Measurements from ENCODE around the gene RAB7A. TPM values are rescaled to one million over a fixed set of nuclear protein-coding genes. Genes with fewer than 3 reads are reported as not detected.

RAB7A gene
- total and polyA plus RNA-seq, 2 experiments from 2014 or later: 108 to 269 TPM

- no peaks in the 10 kb centered on the region for H3K4me1 ChIP-seq (ENCODE audit: insufficient read depth)
- H3K4me2 ChIP-seq: no peak overlapping the region
- no peak overlapping the region for H3K27ac ChIP-seq
- no peaks in the 10 kb centered on the region for H4K20me1 ChIP-seq (ENCODE audit: insufficient read depth, poor library complexity, severe bottlenecking)
- H3K79me2 ChIP-seq: no peaks in the 10 kb centered on the region
- no peaks in the 10 kb centered on the region for H3K9me2 ChIP-seq (replicated peaks; ENCODE audit: insufficient read depth)
- no peaks in the 10 kb centered on the region for H3K27me3 ChIP-seq
- no peak overlapping the region for H3K4me3 ChIP-seq
- no peaks in the 10 kb centered on the region for H3K9me3 ChIP-seq (ENCODE audit: low read depth)
- no peaks in the 10 kb centered on the region for H3K36me3 ChIP-seq (replicated peaks; ENCODE audit: insufficient read depth, low read depth)
- no peak for DNase-seq (ENCODE audit: low spot score)
- TF ChIP-seq CTCF (IDR thresholded peaks at IDR 0.05; ENCODE audit: poor library complexity) (no peak), EZH2phosphoT487 (IDR thresholded peaks at IDR 0.05; ENCODE audit: low read depth, severe bottlenecking, unreplicated experiment) (no peak), EZH2 (IDR thresholded peaks at IDR 0.05; ENCODE audit: borderline replicate concordance) (no peak)
- no peak overlapping the region for H2AFZ ChIP-seq
- 96% methylated on average over 5 of the region's 5 CpGs for WGBS (ENCODE audit: low lambda C conversion rate, missing lambda C conversion rate)
These were observed 127.8 kb downstream of the RAB7A start for GRCh38 chr3:128853826-128854225.

GRCh38 chr3:128854475-128854874, 128.5 kb downstream of the RAB7A start:
- H4K20me1 ChIP-seq (ENCODE audit: insufficient read depth, poor library complexity, severe bottlenecking): no peaks in the 10 kb centered on the region
- no peak overlapping the region for H3K4me2 ChIP-seq
- H3K79me2 ChIP-seq: no peaks in the 10 kb centered on the region
- WGBS (ENCODE audit: low lambda C conversion rate, missing lambda C conversion rate): 94% methylated on average over 3 of the region's 3 CpGs
- H3K27me3 ChIP-seq: no peaks in the 10 kb centered on the region
- no peak overlapping the region for H3K4me3 ChIP-seq
- no peak overlapping the region for H2AFZ ChIP-seq
- no peak for TF ChIP-seq CTCF (IDR thresholded peaks at IDR 0.05; ENCODE audit: poor library complexity)
- no peak for TF ChIP-seq EZH2 (IDR thresholded peaks at IDR 0.05; ENCODE audit: borderline replicate concordance)
- no peak for TF ChIP-seq EZH2phosphoT487 (IDR thresholded peaks at IDR 0.05; ENCODE audit: low read depth, severe bottlenecking, unreplicated experiment)
- no peak overlapping the region for H3K27ac ChIP-seq
- no peak for DNase-seq (ENCODE audit: low spot score)
- no peaks in the 10 kb centered on the region for H3K4me1 ChIP-seq (ENCODE audit: insufficient read depth)
- H3K9me3 ChIP-seq (ENCODE audit: low read depth): no peaks in the 10 kb centered on the region
- no peaks in the 10 kb centered on the region for H3K36me3 ChIP-seq (replicated peaks; ENCODE audit: insufficient read depth, low read depth)
- H3K9me2 ChIP-seq (replicated peaks; ENCODE audit: insufficient read depth): no peaks in the 10 kb centered on the region

GRCh38 chr3:128855569-128855968, 129.6 kb downstream of the RAB7A start:
- Histone ChIP-seq H3K9me3 (ENCODE audit: low read depth) (no peaks in the 10 kb centered on the region), H3K27ac (no peak overlapping the region)
- 69% methylated on average over 4 of the region's 4 CpGs for WGBS (ENCODE audit: low lambda C conversion rate, missing lambda C conversion rate)

More at GRCh38 chr3:128855569-128855968, 129.6 kb downstream of the RAB7A start:
- TF ChIP-seq CTCF (IDR thresholded peaks at IDR 0.05; ENCODE audit: poor library complexity) (no peak), EZH2 (IDR thresholded peaks at IDR 0.05; ENCODE audit: borderline replicate concordance) (no peak), EZH2phosphoT487 (IDR thresholded peaks at IDR 0.05; ENCODE audit: low read depth, severe bottlenecking, unreplicated experiment) (no peak)
- Histone ChIP-seq H4K20me1 (ENCODE audit: insufficient read depth, poor library complexity, severe bottlenecking) (no peaks in the 10 kb centered on the region), H3K4me1 (ENCODE audit: insufficient read depth) (no peaks in the 10 kb centered on the region), H2AFZ (no peak overlapping the region), H3K79me2 (no peaks in the 10 kb centered on the region), H3K4me3 (no peak overlapping the region), H3K27me3 (no peaks in the 10 kb centered on the region), H3K36me3 (replicated peaks; ENCODE audit: insufficient read depth, low read depth) (no peaks in the 10 kb centered on the region), H3K4me2 (no peak overlapping the region), H3K9me2 (replicated peaks; ENCODE audit: insufficient read depth) (no peaks in the 10 kb centered on the region)
- DNase-seq (ENCODE audit: low spot score): no peak
